SH-SY5Y (cell line): Measurements from ENCODE around the gene ZNF555.

Experiments used
- GATA2 ChIP-seq: IDR thresholded peaks from 2 replicates; pipeline ENCODE4 v1.6.1; 2011; ENCODE audit warnings: mild to moderate bottlenecking, low read depth, low read length
- GATA3 ChIP-seq: IDR thresholded peaks from 2 replicates; pipeline ENCODE4 v1.6.1; 2011; ENCODE audit warnings: low read depth, mild to moderate bottlenecking, low read length, moderate library complexity

- TF ChIP-seq GATA3 = no peak
- TF ChIP-seq GATA2 = no peak
These were observed 35.2 kb upstream of the ZNF555 start for GRCh38 chr19:2805991-2806649.
